HT1080 (cell line): Measurements from ENCODE around the gene TOGARAM2. TPM values are rescaled to one million over a fixed set of nuclear protein-coding genes. Genes with fewer than 3 reads are reported as not detected.

ENCODE experiments used
- DNase-seq: peaks from one replicate; pipeline ENCODE4 v3.0.0-alpha.2; 2015; ENCODE audit warnings: low read depth
- total RNA-seq: library from RNA; depleted of rRNA; stranded (reverse); fragments of >200 nt; shearing (Covaris generic); gene quantifications from 2 replicates; pipeline ENCODE4 v1.2.3, GENCODE V29; 2014

Gene TOGARAM2
- total RNA-seq, 1 experiment from 2014 or later = 0.59 TPM

GRCh38 chr2:29017716-29018435 lies 36.8 kb downstream of the TOGARAM2 start:
- DNase-seq = no peak

GRCh38 chr2:29021886-29022285 lies 40.8 kb downstream of the TOGARAM2 start:
- DNase-seq = no peak

- no peak for DNase-seq
Observed at GRCh38 chr2:29022679-29023078, 41.6 kb downstream of the TOGARAM2 start.

GRCh38 chr2:29023188-29023587 lies 42.1 kb downstream of the TOGARAM2 start:
- DNase-seq = no peak

DNA sequence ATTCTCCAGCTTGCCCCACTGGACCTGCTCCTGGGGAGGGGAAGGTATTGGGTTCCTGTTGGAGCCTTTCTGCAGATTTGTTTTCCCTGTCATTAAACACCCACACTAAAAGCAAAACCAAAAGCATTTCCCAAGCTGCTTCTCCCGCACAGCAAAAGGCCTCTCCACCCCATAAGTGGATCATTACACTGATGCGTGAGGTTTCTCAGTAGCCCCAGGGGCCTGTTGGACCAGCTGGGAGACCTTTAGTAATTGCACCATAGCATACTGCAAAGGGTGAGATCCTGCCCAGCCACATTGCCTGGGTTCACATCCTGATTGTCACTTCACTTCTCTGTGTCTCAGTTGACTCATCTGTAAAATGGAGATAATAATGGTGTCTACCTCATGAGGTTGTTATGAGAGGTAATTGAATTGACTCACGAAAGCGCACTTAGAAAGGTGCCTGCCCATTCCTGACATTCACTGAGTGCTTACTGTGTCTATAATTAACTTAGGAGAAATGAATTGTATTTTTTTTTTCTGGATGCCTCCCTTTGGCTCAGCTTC lies 43.9 kb downstream of the TOGARAM2 start:
- no peak for DNase-seq

- no peak for DNase-seq
Observed at GRCh38 chr2:29025711-29026110, 44.6 kb downstream of the TOGARAM2 start.

DNA sequence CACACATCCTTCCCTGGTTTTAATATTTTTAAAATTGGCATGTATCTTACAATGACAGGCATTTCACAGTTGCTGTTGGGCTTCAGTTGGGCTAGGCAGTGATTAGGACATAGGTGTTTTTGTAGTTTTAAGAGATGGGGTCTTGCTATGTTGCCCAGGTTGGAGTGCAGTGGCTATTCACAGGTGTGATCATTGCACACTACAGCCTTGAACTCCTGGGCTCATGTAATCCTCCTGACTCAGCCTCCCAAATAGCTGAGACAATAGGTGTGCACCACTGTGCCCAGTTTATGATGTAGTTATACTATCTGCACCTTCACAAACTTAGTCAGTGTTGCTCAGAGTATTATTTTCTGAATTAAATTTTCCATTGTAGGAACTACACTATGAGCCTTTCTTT lies 49.9 kb downstream of the TOGARAM2 start:
- no peak for DNase-seq

GRCh38 chr2:29032189-29032588 lies 51.1 kb downstream of the TOGARAM2 start:
- no peak for DNase-seq

DNA sequence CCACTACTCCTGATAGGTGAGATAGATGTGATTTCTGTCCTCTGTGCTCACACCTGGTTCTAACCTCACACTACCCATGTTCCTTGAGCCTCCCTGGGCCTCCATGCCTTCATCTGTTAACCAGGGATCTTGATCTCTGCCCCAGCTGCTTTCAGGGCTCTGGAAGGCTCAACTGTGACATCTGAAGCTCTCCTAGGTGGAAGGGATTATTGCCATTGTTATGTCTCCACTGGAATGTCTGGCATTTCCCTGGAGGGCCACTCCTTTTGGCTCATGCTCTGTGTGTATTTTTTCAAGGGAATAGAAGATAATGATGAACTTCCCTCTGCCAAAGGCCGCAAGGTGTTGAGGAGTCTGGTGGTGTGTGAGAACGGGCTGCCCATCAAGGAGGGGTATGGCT lies 52.1 kb downstream of the TOGARAM2 start:
- DNase-seq = peak; percentile 70

GRCh38 chr2:29033656-29034055 lies 52.6 kb downstream of the TOGARAM2 start:
- DNase-seq = no peak

- DNase-seq = no peak
Observed at GRCh38 chr2:29035016-29035745, 54.1 kb downstream of the TOGARAM2 start.

GRCh38 chr2:29039718-29040480 lies 58.8 kb downstream of the TOGARAM2 start:
- DNase-seq = no peak

GRCh38 chr2:29040552-29040951 lies 59.5 kb downstream of the TOGARAM2 start:
- DNase-seq = no peak

- DNase-seq = no peak
Observed at GRCh38 chr2:29041161-29041660, 60.1 kb downstream of the TOGARAM2 start.

- DNase-seq = no peak
Observed at GRCh38 chr2:29042561-29043075, 61.5 kb downstream of the TOGARAM2 start.

DNA sequence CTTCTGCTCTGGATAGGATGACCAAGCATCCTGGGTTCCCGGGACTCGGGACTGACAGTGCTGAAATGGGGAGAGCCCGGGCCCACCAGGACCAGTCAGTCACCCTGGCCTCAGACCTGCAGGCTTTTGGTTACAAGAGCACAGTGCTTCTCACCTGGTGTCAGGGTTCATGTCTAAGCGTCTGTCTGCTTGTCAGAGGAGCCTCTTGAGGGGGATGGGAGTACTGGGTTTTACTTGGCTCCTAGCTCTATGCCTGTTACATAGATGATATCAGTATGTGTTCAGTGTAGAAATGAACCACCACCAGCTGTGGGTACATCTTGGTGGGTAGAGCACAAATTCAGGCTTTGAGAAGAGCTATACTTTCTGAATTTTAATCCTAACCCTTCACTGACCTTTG lies 63.4 kb downstream of the TOGARAM2 start:
- no peak for DNase-seq

DNA sequence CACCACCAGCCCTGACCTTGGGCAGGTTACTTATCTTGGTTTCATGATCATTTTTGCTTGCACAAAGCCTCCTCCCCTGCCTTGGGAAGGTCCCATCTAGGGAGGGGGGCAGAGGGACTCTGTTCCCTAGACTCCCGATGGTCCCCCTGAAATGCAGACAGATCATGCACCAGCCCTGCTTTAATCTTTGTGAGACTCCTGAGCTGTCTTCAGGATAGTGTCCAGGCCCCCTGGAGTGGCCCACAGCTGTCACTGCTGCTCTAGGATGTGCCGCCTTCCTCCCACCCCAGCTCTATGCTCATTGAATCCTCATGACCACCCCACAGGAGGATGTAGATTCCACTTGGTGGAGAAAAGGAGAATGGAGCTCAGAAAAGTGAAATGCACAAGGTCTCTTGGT lies 65.2 kb downstream of the TOGARAM2 start:
- no peak for DNase-seq

- DNase-seq = no peak
Observed at GRCh38 chr2:29047083-29047845, 66.2 kb downstream of the TOGARAM2 start.

- no peak for DNase-seq
Observed at GRCh38 chr2:29050591-29050990, 69.5 kb downstream of the TOGARAM2 start.

GRCh38 chr2:29051730-29052129 lies 70.6 kb downstream of the TOGARAM2 start:
- no peak for DNase-seq

- no peak for DNase-seq
Observed at GRCh38 chr2:29052807-29053206, 71.7 kb downstream of the TOGARAM2 start.
